MG63 (cell line): ENCODE measurements around the gene C1orf159. TPM values are rescaled to one million over a fixed set of nuclear protein-coding genes. Genes with fewer than 3 reads are reported as not detected.

Experiments
- DNase-seq: peaks from one replicate; pipeline ENCODE4 v3.0.0-alpha.2; 2020
- H3K27me3 ChIP-seq: fragments of 250-450 bp; sonication (Bioruptor Pico); 2 replicates; pipeline ENCODE4 v1.5.1; 2020; ENCODE audit warnings: mild to moderate bottlenecking, moderate library complexity
- H3K36me3 ChIP-seq: fragments of 250-450 bp; sonication (Bioruptor Pico); 2 replicates; pipeline ENCODE4 v1.5.1; 2020; ENCODE audit warnings: mild to moderate bottlenecking, moderate library complexity
- H3K4me3 ChIP-seq: fragments of 250-450 bp; sonication (Bioruptor Pico); 2 replicates; pipeline ENCODE4 v1.5.1; 2020; ENCODE audit warnings: mild to moderate bottlenecking, moderate library complexity
- H3K9me3 ChIP-seq: fragments of 250-450 bp; sonication (Bioruptor Pico); 2 replicates; pipeline ENCODE4 v1.5.1; 2020; ENCODE audit warnings: mild to moderate bottlenecking, moderate library complexity
- total RNA-seq: library from RNA; depleted of rRNA; stranded (reverse); fragments of >200 nt; shearing (Covaris generic); gene quantifications from 2 replicates; pipeline ENCODE4 v1.2.3, GENCODE V29; 2014; ENCODE audit warnings: low replicate concordance

Gene C1orf159
- total RNA-seq, 1 experiment from 2014 or later, result 18.2 TPM

- Histone ChIP-seq H3K27me3 (no peaks in the 10 kb centered on the region), H3K9me3 (no peaks in the 10 kb centered on the region), H3K36me3 (no peaks in the 10 kb centered on the region; the same call in none of the 2 replicates), H3K4me3 (no peak overlapping the region)
- no peak for DNase-seq
These were observed 22.8 kb downstream of the C1orf159 start for GRCh38 chr1:1092894-1093609.

GRCh38 chr1:1092149-1092855, 23.6 kb downstream of the C1orf159 start:
- no peak for DNase-seq
- H3K27me3 ChIP-seq, result no peaks in the 10 kb centered on the region

GRCh38 chr1:1091344-1092148, 24.3 kb downstream of the C1orf159 start:
- no peaks in the 10 kb centered on the region for H3K27me3 ChIP-seq
- H3K4me3 ChIP-seq, result no peak overlapping the region
- no peak for DNase-seq
- H3K36me3 ChIP-seq, result no peaks in the 10 kb centered on the region; the same call in none of the 2 replicates
- H3K9me3 ChIP-seq, result no peaks in the 10 kb centered on the region

More at GRCh38 chr1:1092149-1092855, 23.6 kb downstream of the C1orf159 start:
- no peaks in the 10 kb centered on the region for H3K9me3 ChIP-seq
- H3K36me3 ChIP-seq, result no peaks in the 10 kb centered on the region; the same call in none of the 2 replicates
- no peak overlapping the region for H3K4me3 ChIP-seq

- Histone ChIP-seq H3K9me3 (no peaks in the 10 kb centered on the region), H3K36me3 (no peaks in the 10 kb centered on the region; the same call in none of the 2 replicates), H3K27me3 (no peaks in the 10 kb centered on the region), H3K4me3 (no peak overlapping the region)
- no peak for DNase-seq
These were observed 25.2 kb downstream of the C1orf159 start for GRCh38 chr1:1090424-1091343.

- H3K36me3 ChIP-seq, result no peaks in the 10 kb centered on the region; the same call in none of the 2 replicates
- H3K4me3 ChIP-seq, result no peak overlapping the region
- H3K9me3 ChIP-seq, result no peaks in the 10 kb centered on the region
- H3K27me3 ChIP-seq, result no peaks in the 10 kb centered on the region
- DNase-seq, result no peak
These were observed 26.0 kb downstream of the C1orf159 start for GRCh38 chr1:1089731-1090423.

- H3K36me3 ChIP-seq, result no peaks in the 10 kb centered on the region; the same call in 1 of the 2 replicates
- no peak for DNase-seq
- no peak overlapping the region for H3K4me3 ChIP-seq
- no peaks in the 10 kb centered on the region for H3K9me3 ChIP-seq
- no peaks in the 10 kb centered on the region for H3K27me3 ChIP-seq
These were observed 26.8 kb downstream of the C1orf159 start for GRCh38 chr1:1088801-1089680.

- Histone ChIP-seq H3K4me3 (no peak overlapping the region), H3K9me3 (no peaks in the 10 kb centered on the region), H3K27me3 (no peaks in the 10 kb centered on the region), H3K36me3 (no peaks in the 10 kb centered on the region; the same call in 1 of the 2 replicates)
- DNase-seq, result no peak
These were observed 27.7 kb downstream of the C1orf159 start for GRCh38 chr1:1088029-1088800.

- H3K4me3 ChIP-seq, result no peak overlapping the region
These were observed 28.4 kb downstream of the C1orf159 start for GRCh38 chr1:1087351-1088028.

GRCh38 chr1:1086911-1087341, 29.0 kb downstream of the C1orf159 start:
- no peaks in the 10 kb centered on the region; the same call in 1 of the 2 replicates for H3K36me3 ChIP-seq
- no peak for DNase-seq
- no peaks in the 10 kb centered on the region for H3K27me3 ChIP-seq

More at GRCh38 chr1:1087351-1088028, 28.4 kb downstream of the C1orf159 start:
- Histone ChIP-seq H3K27me3 (no peaks in the 10 kb centered on the region), H3K36me3 (no peaks in the 10 kb centered on the region; the same call in 1 of the 2 replicates), H3K9me3 (no peaks in the 10 kb centered on the region)
- no peak for DNase-seq

GRCh38 chr1:1085911-1086841, 29.7 kb downstream of the C1orf159 start:
- H3K27me3 ChIP-seq, result no peaks in the 10 kb centered on the region
- no peak for DNase-seq

More at GRCh38 chr1:1086911-1087341, 29.0 kb downstream of the C1orf159 start:
- H3K4me3 ChIP-seq, result no peak overlapping the region
- no peaks in the 10 kb centered on the region for H3K9me3 ChIP-seq

GRCh38 chr1:1085171-1085841, 30.6 kb downstream of the C1orf159 start:
- Histone ChIP-seq H3K9me3 (no peaks in the 10 kb centered on the region), H3K4me3 (no peak overlapping the region), H3K27me3 (no peaks in the 10 kb centered on the region), H3K36me3 (no peaks in the 10 kb centered on the region)
- no peak for DNase-seq

More at GRCh38 chr1:1085911-1086841, 29.7 kb downstream of the C1orf159 start:
- Histone ChIP-seq H3K9me3 (no peaks in the 10 kb centered on the region), H3K36me3 (no peaks in the 10 kb centered on the region; the same call in 1 of the 2 replicates), H3K4me3 (no peak overlapping the region)
